Keratinocyte (primary cell): ENCODE results near the gene FGF11. TPM values are rescaled to one million over a fixed set of nuclear protein-coding genes. Genes with fewer than 3 reads are reported as not detected.
A peak's percentile ranks its signal among the peaks of the same experiment; 100 is the strongest.

Experiments
- DNase-seq: peaks from one replicate; pipeline ENCODE4 v3.0.0-alpha.2; 2011; ENCODE audit warnings: low read depth, missing footprints, low spot score
- FAIRE-seq: peaks from 2 replicates; lab custom pipeline; 2011; peaks lifted over from hg19 to GRCh38; lab: Jason Lieb, UNC
- H2AFZ ChIP-seq: 2 replicates; pipeline ENCODE4 v1.6.0; 2012; ENCODE audit warnings: low read length, control low read depth, inconsistent platforms; ENCODE audit not compliant: control insufficient read depth
- H3K27ac ChIP-seq: 2 replicates; pipeline ENCODE4 v1.5.1; 2011; ENCODE audit warnings: low read length; ENCODE audit not compliant: control insufficient read depth, insufficient read depth
- H3K27me3 ChIP-seq: 3 replicates; pipeline ENCODE4 v1.6.0; 2011; ENCODE audit warnings: low read length; ENCODE audit not compliant: control insufficient read depth, insufficient read depth; ENCODE audit errors: extremely low read depth
- H3K36me3 ChIP-seq, 2 experiments: 2 replicates in 1 of 2; 3 replicates in 1 of 2; pipeline ENCODE4 v1.5.1; 2011; ENCODE audit warnings: low read length in 2 of 2, mild to moderate bottlenecking in 1 of 2; ENCODE audit not compliant: control insufficient read depth in 2 of 2, insufficient read depth in 2 of 2; ENCODE audit errors: extremely low read depth in 1 of 2
- H3K4me1 ChIP-seq: 3 replicates; pipeline ENCODE4 v1.5.1; 2011; ENCODE audit warnings: low read length; ENCODE audit not compliant: control insufficient read depth, insufficient read depth; ENCODE audit errors: extremely low read depth
- H3K4me2 ChIP-seq: 3 replicates; pipeline ENCODE4 v1.6.0; 2011; ENCODE audit warnings: low read depth, low read length; ENCODE audit not compliant: control insufficient read depth, insufficient read depth; ENCODE audit errors: extremely low read depth
- H3K4me3 ChIP-seq, 3 experiments: fragments of 200-600 bp in 1 of 3; sonication (generic) in 1 of 3; 2 replicates in 2 of 3; 3 replicates in 1 of 3; pipeline ENCODE4 v1.5.1; 2011 to 2016; ENCODE audit warnings: low read length in 3 of 3, mild to moderate bottlenecking in 3 of 3, control low read depth in 2 of 3, inconsistent platforms in 1 of 3, low read depth in 1 of 3, mixed read lengths in 1 of 3, mixed run types in 1 of 3, moderate library complexity in 1 of 3; ENCODE audit not compliant: control insufficient read depth in 2 of 3, insufficient read depth in 2 of 3; ENCODE audit errors: extremely low read depth in 1 of 3
- H3K79me2 ChIP-seq: 2 replicates; pipeline ENCODE4 v1.6.0; 2012; ENCODE audit warnings: low read length; ENCODE audit not compliant: control insufficient read depth, insufficient read depth
- H3K9ac ChIP-seq: 3 replicates; pipeline ENCODE4 v1.6.0; 2011; ENCODE audit warnings: low read length; ENCODE audit not compliant: control insufficient read depth, insufficient read depth; ENCODE audit errors: extremely low read depth
- H3K9me1 ChIP-seq: 3 replicates; pipeline ENCODE4 v1.6.0; 2011; ENCODE audit warnings: low read length; ENCODE audit not compliant: control insufficient read depth, insufficient read depth; ENCODE audit errors: extremely low read depth
- H3K9me3 ChIP-seq: 2 replicates; pipeline ENCODE4 v1.5.1; 2012; ENCODE audit warnings: low read depth, low read length; ENCODE audit not compliant: control insufficient read depth
- H4K20me1 ChIP-seq: 3 replicates; pipeline ENCODE4 v1.6.0; 2011; ENCODE audit warnings: low read length; ENCODE audit not compliant: control insufficient read depth, insufficient read depth; ENCODE audit errors: extremely low read depth
- EZH2 ChIP-seq: IDR thresholded peaks from one replicate; pipeline ENCODE4 v1.6.1; 2012; ENCODE audit warnings: inconsistent platforms, mild to moderate bottlenecking, low read length, moderate library complexity
- dilution Hi-C: fragments of 300-500 bp; cut with MboI; formaldehyde crosslinking; loops from one replicate; pipeline ENCODE4 v1.7.0; 2020; ENCODE audit warnings: low sequenced_read_pairs; ENCODE audit not compliant: extremely low pct_ligation_motif_present
- polyA plus RNA-seq, 5 experiments: library from polyadenylated mRNA; depleted of rRNA in 3 of 5; stranded (reverse) in 3 of 5; stranded (forward) in 1 of 5; unstranded in 1 of 5; fragments of >200 nt; gene quantifications; 1 replicate in 1 of 5; 2 replicates in 3 of 5; 3 replicates in 1 of 5; pipeline versions ENCODE4 v1.2.1 to v1.2.3, GENCODE V29; 2011 to 2012; ENCODE audit warnings: missing spikeins in 2 of 5, low read depth in 1 of 5, low replicate concordance in 1 of 5
- TF ChIP-seq, protein P1 (sequence below), 3 experiments: IDR thresholded peaks in 1 of 3; conservative IDR thresholded peaks in 1 of 3; optimal IDR thresholded peaks in 1 of 3; 2 replicates in 2 of 3; 3 replicates in 1 of 3; pipeline versions ENCODE3 to v1.5.1; 2011; ENCODE audit warnings: low read length in 3 of 3, mild to moderate bottlenecking in 3 of 3, moderate library complexity in 2 of 3, control low read depth in 1 of 3, inconsistent platforms in 1 of 3; ENCODE audit not compliant: insufficient read depth in 2 of 3; ENCODE audit errors: extremely low read depth in 1 of 3

The FGF11 gene
- polyA plus RNA-seq, 1 donor (not counting 4 experiments of a cell fraction or from before 2014, with no cell fraction given), result 30.4 TPM

DNA sequence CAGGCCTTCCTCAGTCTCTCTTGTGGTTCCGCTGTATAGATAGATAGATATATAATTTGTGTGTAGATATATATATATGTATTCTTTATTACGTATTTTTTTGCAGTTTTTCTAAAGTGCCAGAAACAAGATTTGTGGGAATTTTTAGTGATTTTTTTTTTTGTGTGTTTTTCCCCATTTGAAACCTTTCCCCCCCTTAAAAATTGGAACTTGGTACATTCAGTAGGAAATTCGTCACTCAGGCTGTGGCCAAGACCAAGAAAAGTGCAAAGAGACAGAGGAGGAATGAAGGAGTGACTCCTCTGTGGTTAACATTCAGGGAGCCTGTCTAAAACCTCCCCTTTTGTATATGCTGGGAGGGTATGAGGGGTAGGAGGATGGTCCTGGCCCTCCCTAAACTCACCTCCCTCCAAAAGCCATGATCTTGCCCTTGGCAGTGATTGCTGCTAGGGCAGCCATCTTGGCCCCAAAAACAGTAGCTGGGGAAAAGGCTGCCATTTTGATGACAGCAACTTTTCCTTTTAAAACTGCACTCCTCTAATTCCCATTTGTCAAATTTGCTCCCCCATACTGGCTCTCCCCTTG is 20.7 kb downstream of the FGF11 start:
- no peaks in the 10 kb centered on the region for H3K9me3 ChIP-seq
- no peak for DNase-seq
- H4K20me1 ChIP-seq, result no peaks in the 10 kb centered on the region
- dilution Hi-C loops, result no loop called here
- TF ChIP-seq, protein P1, sequence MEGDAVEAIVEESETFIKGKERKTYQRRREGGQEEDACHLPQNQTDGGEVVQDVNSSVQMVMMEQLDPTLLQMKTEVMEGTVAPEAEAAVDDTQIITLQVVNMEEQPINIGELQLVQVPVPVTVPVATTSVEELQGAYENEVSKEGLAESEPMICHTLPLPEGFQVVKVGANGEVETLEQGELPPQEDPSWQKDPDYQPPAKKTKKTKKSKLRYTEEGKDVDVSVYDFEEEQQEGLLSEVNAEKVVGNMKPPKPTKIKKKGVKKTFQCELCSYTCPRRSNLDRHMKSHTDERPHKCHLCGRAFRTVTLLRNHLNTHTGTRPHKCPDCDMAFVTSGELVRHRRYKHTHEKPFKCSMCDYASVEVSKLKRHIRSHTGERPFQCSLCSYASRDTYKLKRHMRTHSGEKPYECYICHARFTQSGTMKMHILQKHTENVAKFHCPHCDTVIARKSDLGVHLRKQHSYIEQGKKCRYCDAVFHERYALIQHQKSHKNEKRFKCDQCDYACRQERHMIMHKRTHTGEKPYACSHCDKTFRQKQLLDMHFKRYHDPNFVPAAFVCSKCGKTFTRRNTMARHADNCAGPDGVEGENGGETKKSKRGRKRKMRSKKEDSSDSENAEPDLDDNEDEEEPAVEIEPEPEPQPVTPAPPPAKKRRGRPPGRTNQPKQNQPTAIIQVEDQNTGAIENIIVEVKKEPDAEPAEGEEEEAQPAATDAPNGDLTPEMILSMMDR (optimal IDR thresholded peaks at IDR 0.05 in 1 of 3, IDR thresholded peaks at IDR 0.05 in 1 of 3, conservative IDR thresholded peaks at IDR 0.05 in 1 of 3; ENCODE audit: extremely low read depth in 1 of 3, insufficient read depth in 2 of 3, low read length in 3 of 3), result no peak
- TF ChIP-seq EZH2, result no peak
- no peak overlapping the region for H3K4me3 ChIP-seq
- no peak for FAIRE-seq
- no peak overlapping the region for H3K27ac ChIP-seq
- H3K9ac ChIP-seq, result no peak overlapping the region
- no peaks in the 10 kb centered on the region for H3K9me1 ChIP-seq
- H3K79me2 ChIP-seq, result peaks cover 2% of the 10 kb centered on the region
- H3K4me2 ChIP-seq, result no peak overlapping the region
- H3K27me3 ChIP-seq, result no peaks in the 10 kb centered on the region
- peaks cover 8 to 19% of the 10 kb centered on the region in 2 experiments for H3K36me3 ChIP-seq
- H2AFZ ChIP-seq, result no peak overlapping the region
- H3K4me1 ChIP-seq, result peaks cover 36% of the 10 kb centered on the region

DNA sequence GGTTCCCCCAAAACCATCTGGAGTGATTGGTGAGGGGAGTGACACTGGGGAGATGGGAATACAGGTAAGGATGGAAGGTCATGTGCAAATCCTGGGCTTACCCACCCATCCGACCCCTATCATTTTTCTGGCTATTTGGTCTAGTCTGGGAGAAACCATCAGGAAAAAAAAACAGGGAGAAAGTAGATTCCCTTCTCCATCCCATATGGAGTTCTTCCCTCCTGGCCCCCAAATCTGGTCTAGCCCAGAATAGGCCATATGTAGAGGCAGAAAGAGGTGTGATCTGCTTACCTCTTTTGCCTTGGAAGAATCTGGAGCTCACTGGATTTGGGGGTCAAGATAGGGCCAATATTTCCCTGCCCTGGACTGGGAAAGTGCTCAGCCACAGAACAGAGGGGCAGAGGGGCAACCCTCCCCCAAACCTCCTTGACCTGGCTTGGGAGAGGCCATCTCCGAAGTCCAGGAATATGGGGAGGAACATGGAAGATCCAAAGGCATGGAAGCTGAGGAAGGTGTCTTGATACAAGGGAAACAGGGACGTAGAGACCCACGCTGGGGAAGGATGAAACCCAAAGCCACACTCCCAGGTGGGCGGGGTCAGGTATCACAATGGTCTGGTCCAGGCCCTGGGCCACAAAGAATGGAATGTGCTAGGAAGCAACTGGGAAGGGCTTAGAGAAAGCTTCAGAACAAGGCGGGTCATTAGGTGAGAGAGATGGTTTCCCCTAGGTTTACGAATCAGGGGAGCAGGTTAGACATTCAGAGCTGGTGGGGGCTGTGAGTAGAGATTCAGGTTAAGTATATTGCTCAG is 21.7 kb downstream of the FGF11 start:
- Histone ChIP-seq H3K9ac (no peak overlapping the region), H3K9me1 (no peaks in the 10 kb centered on the region), H2AFZ (no peak overlapping the region), H4K20me1 (no peaks in the 10 kb centered on the region), H3K27me3 (no peaks in the 10 kb centered on the region), H3K36me3 (peaks cover 6 to 21% of the 10 kb centered on the region in 2 experiments), H3K9me3 (no peaks in the 10 kb centered on the region), H3K79me2 (peaks cover 6% of the 10 kb centered on the region), H3K4me2 (no peak overlapping the region), H3K4me3 (no peak overlapping the region), H3K4me1 (peaks cover 29% of the 10 kb centered on the region), H3K27ac (no peak overlapping the region)
- DNase-seq, result no peak
- no peak for TF ChIP-seq EZH2
- TF ChIP-seq, protein P1 (optimal IDR thresholded peaks at IDR 0.05 in 1 of 3, IDR thresholded peaks at IDR 0.05 in 1 of 3, conservative IDR thresholded peaks at IDR 0.05 in 1 of 3; ENCODE audit: extremely low read depth in 1 of 3, insufficient read depth in 2 of 3, low read length in 3 of 3), result no peak
- FAIRE-seq, result peak; percentile 79
- dilution Hi-C loops, result no loop called here
